Measurements from ENCODE around the gene TRPM3.

DNA sequence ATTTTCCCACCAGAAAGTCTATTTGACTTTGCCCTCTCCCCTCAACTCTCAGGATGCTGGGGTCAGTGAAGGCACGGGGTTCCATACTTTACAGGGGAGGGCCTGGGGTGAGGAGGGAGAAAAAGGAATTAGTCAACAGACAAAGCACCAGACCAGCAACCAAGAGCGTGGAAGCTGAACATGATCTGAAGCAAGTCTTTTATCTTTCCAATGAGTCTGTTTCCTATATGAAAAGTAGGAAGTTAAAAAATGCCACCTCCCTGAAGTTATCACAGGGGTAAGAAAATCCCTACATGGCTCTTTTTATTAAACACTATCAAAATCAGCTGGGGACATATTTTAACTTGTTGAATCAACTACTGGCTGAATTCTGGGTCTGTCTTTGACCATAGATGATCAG is 337.0 kb downstream of the TRPM3 start:
- TF ChIP-seq, protein P1, sequence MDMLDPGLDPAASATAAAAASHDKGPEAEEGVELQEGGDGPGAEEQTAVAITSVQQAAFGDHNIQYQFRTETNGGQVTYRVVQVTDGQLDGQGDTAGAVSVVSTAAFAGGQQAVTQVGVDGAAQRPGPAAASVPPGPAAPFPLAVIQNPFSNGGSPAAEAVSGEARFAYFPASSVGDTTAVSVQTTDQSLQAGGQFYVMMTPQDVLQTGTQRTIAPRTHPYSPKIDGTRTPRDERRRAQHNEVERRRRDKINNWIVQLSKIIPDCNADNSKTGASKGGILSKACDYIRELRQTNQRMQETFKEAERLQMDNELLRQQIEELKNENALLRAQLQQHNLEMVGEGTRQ (IDR thresholded peaks at IDR 0.05; ENCODE audit: low read length) = no peak
- TF ChIP-seq, protein P2, sequence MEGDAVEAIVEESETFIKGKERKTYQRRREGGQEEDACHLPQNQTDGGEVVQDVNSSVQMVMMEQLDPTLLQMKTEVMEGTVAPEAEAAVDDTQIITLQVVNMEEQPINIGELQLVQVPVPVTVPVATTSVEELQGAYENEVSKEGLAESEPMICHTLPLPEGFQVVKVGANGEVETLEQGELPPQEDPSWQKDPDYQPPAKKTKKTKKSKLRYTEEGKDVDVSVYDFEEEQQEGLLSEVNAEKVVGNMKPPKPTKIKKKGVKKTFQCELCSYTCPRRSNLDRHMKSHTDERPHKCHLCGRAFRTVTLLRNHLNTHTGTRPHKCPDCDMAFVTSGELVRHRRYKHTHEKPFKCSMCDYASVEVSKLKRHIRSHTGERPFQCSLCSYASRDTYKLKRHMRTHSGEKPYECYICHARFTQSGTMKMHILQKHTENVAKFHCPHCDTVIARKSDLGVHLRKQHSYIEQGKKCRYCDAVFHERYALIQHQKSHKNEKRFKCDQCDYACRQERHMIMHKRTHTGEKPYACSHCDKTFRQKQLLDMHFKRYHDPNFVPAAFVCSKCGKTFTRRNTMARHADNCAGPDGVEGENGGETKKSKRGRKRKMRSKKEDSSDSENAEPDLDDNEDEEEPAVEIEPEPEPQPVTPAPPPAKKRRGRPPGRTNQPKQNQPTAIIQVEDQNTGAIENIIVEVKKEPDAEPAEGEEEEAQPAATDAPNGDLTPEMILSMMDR (IDR thresholded peaks at IDR 0.05; ENCODE audit: control extremely low read depth in 1 of 3, insufficient read depth in 1 of 3, low read depth in 1 of 3, low read length in 3 of 3) = no peak
- TF ChIP-seq CBX8 (IDR thresholded peaks at IDR 0.05; ENCODE audit: borderline replicate concordance, low read depth, low read length) = no peak

Measured in H1 (cell line).